GM06990 (cell line): ENCODE results near the gene MOV10L1.
"Not testable (repeated sequence)": the region's sequence is repeated elsewhere in the genome, so short reads cannot be mapped to it uniquely, and the experiment has no call there.

Experiments used
- DNase-seq: peaks from one replicate; pipeline ENCODE4 v3.0.0-alpha.2; 2011; ENCODE audit not compliant: insufficient read length; ENCODE audit errors: extremely low read depth
- H3K27me3 ChIP-seq: replicated peaks from 2 replicates; pipeline ENCODE4 v1.6.0; 2011; ENCODE audit warnings: low read length; ENCODE audit not compliant: control insufficient read depth, insufficient read depth
- H3K36me3 ChIP-seq: 2 replicates; pipeline ENCODE4 v1.5.1; 2011; ENCODE audit warnings: low read length; ENCODE audit not compliant: control insufficient read depth, insufficient read depth
- H3K4me3 ChIP-seq: replicated peaks from 2 replicates; pipeline ENCODE4 v1.5.1; 2011; ENCODE audit warnings: low read depth, mild to moderate bottlenecking, control low read depth, low read length
- TF ChIP-seq, protein P1 (sequence below): IDR thresholded peaks from 2 replicates; pipeline ENCODE4 v1.5.1; 2011; ENCODE audit warnings: low read length, control low read depth, mild to moderate bottlenecking, inconsistent platforms; ENCODE audit not compliant: insufficient read depth, poor library complexity, severe bottlenecking

The MOV10L1 gene

GRCh38 chr22:50083462-50084079, 6.2 kb upstream of the MOV10L1 start:
- H3K36me3 ChIP-seq, result no peaks in the 10 kb centered on the region
- TF ChIP-seq, protein P1, sequence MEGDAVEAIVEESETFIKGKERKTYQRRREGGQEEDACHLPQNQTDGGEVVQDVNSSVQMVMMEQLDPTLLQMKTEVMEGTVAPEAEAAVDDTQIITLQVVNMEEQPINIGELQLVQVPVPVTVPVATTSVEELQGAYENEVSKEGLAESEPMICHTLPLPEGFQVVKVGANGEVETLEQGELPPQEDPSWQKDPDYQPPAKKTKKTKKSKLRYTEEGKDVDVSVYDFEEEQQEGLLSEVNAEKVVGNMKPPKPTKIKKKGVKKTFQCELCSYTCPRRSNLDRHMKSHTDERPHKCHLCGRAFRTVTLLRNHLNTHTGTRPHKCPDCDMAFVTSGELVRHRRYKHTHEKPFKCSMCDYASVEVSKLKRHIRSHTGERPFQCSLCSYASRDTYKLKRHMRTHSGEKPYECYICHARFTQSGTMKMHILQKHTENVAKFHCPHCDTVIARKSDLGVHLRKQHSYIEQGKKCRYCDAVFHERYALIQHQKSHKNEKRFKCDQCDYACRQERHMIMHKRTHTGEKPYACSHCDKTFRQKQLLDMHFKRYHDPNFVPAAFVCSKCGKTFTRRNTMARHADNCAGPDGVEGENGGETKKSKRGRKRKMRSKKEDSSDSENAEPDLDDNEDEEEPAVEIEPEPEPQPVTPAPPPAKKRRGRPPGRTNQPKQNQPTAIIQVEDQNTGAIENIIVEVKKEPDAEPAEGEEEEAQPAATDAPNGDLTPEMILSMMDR, result no peak

GRCh38 chr22:50084080-50084477, 5.7 kb upstream of the MOV10L1 start:
- Histone ChIP-seq H3K27me3 (peaks cover 3% of the 10 kb centered on the region), H3K36me3 (no peaks in the 10 kb centered on the region), H3K4me3 (no peak overlapping the region)
- TF ChIP-seq, protein P1, result no peak
- DNase-seq, result no peak

More at GRCh38 chr22:50083462-50084079, 6.2 kb upstream of the MOV10L1 start:
- H3K27me3 ChIP-seq, result peaks cover 3% of the 10 kb centered on the region
- H3K4me3 ChIP-seq, result no peak overlapping the region
- no peak for DNase-seq

- Histone ChIP-seq H3K4me3 (no peak overlapping the region), H3K27me3 (peaks cover 3% of the 10 kb centered on the region), H3K36me3 (no peaks in the 10 kb centered on the region)
- TF ChIP-seq, protein P1, result no peak
- DNase-seq, result no peak
These were observed 5.2 kb upstream of the MOV10L1 start for GRCh38 chr22:50084614-50085021.

DNA sequence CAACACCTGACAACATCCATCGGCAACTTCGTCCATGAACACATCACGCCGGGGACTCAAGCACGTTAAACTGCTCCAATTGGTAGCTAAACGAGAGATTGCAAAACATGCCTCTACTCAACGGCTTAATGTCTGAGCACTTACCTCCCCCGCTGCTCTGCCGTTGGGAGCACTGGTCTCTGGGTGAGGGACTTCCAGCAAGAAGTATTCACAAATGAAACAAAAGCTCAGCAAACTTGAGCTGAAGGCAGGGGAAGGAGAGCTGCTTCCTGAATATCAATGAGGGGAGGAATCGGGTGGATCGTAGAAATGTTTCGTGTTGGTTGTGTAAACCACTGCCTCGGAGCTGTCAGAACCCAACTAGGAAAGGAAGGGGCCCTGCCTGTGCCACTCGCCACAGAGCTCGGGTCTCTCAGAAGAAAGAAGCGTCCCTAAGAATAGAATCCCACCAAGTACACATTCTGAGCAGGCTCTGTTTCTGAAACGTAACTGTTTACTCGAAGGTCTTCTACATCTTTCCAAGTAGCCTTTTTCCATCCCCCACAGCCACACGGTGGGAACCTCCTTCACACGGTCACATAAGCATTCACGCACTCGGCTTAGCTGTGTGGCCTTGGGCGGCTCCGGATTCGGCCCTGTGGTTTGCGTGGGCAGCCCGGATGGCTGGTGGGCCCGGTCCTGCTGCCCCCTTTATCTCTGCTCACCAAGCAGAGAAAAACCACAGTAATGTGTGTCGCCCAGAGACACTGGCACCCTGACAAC, 4.4 kb upstream of the MOV10L1 start, which contains the start of gene MLC1:
Gene MLC1, minus strand, starts transcription at position 216 of the 762 bp plus-strand sequence. CDS start 524 bp downstream, outside the sequence.
- Histone ChIP-seq H3K4me3 (no peak within 1 kb of the TSS), H3K36me3 (no peaks in the 10 kb centered on the region), H3K27me3 (peaks cover 3% of the 10 kb centered on the region)
- no peak for DNase-seq
- TF ChIP-seq, protein P1, result no peak

DNA sequence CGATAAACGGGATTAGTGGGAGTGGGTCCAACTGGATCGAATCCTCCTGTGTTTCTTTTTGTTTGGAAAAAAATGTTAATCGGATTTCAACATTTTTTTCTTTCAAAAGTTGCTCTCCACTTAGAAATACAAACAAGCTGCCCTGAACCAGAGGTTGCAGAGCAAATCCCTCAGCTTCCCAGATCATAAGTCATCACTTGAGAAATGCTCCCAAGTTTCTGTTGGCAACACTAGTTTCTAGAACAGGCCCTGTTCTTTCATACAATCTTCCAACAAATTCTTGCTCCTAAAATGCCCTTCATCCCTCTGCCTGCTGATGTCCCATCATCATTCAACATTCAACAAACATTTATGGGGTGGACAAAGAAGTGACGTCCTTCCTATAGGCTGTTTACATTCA, 3.3 kb upstream of the MOV10L1 start:
- DNase-seq, result no peak
- H3K4me3 ChIP-seq, result no peak overlapping the region
- TF ChIP-seq, protein P1, result no peak
- H3K36me3 ChIP-seq, result no peaks in the 10 kb centered on the region
- no peaks in the 10 kb centered on the region; the same call in 1 of the 2 replicates for H3K27me3 ChIP-seq

- H3K4me3 ChIP-seq, H3K36me3 ChIP-seq, H3K27me3 ChIP-seq, DNase-seq: not testable (repeated sequence)
These were observed 2.8 kb upstream of the MOV10L1 start for GRCh38 chr22:50086975-50087374.
